HG02870 (cell line): ENCODE results near the gene CNST.
"Not testable (repeated sequence)": the region's sequence is repeated elsewhere in the genome, so short reads cannot be mapped to it uniquely, and the experiment has no call there.

Experiments used
- ATAC-seq: cut with Tn5 transposase; IDR thresholded peaks from one replicate; pipeline ENCODE4 v1.9.1; 2021; ENCODE audit warnings: mild to moderate bottlenecking, moderate library complexity; ENCODE audit not compliant: unreplicated experiment

The CNST gene

GRCh38 chr1:246558041-246558440, 8.2 kb upstream of the CNST start:
- ATAC-seq: no peak

GRCh38 chr1:246559310-246559709, 6.9 kb upstream of the CNST start:
- no peak for ATAC-seq

GRCh38 chr1:246560833-246561232, 5.4 kb upstream of the CNST start:
- not testable (repeated sequence) for ATAC-seq

GRCh38 chr1:246564839-246565750, 1.2 kb upstream of the CNST start:
- no peak for ATAC-seq

GRCh38 chr1:246565751-246566127, 517 bp upstream of the CNST start:
- ATAC-seq: no peak

- peak; percentile 17 for ATAC-seq
These were observed 773 bp downstream of the CNST start for GRCh38 chr1:246566813-246567645.

GRCh38 chr1:246567646-246568235, 1.5 kb downstream of the CNST start:
- ATAC-seq: no peak

GRCh38 chr1:246569248-246570238, 3.3 kb downstream of the CNST start:
- no peak for ATAC-seq

- ATAC-seq: not testable (repeated sequence)
These were observed 5.1 kb downstream of the CNST start for GRCh38 chr1:246571309-246571708.

- ATAC-seq: no peak
These were observed 5.7 kb downstream of the CNST start for GRCh38 chr1:246571953-246572352.

- no peak for ATAC-seq
These were observed 6.5 kb downstream of the CNST start for GRCh38 chr1:246572785-246573184.

- no peak for ATAC-seq
These were observed 7.2 kb downstream of the CNST start for GRCh38 chr1:246573491-246573890.

GRCh38 chr1:246576709-246577032, 10.4 kb downstream of the CNST start:
- ATAC-seq: no peak

GRCh38 chr1:246577082-246577719, 10.9 kb downstream of the CNST start:
- ATAC-seq: no peak

GRCh38 chr1:246577720-246578106, 11.5 kb downstream of the CNST start:
- ATAC-seq: no peak

GRCh38 chr1:246579818-246580217, 13.6 kb downstream of the CNST start:
- ATAC-seq: peak; percentile 64

- ATAC-seq: no peak
These were observed 14.5 kb downstream of the CNST start for GRCh38 chr1:246580497-246581370.

GRCh38 chr1:246582301-246583055, 16.2 kb downstream of the CNST start:
- ATAC-seq: no peak
